Erythroblast (primary cell): Measurements from ENCODE around the gene TAF1C.

Experiments used
- GATA1 ChIP-seq: IDR thresholded peaks from 2 replicates; pipeline ENCODE4 v1.6.1; 2011; ENCODE audit warnings: low read depth, mild to moderate bottlenecking, control low read depth, low read length, moderate library complexity
- POLR2A ChIP-seq: IDR thresholded peaks from 2 replicates; pipeline ENCODE4 v1.6.1; 2011; ENCODE audit warnings: mild to moderate bottlenecking, low read length

- TF ChIP-seq POLR2A (no peak), GATA1 (no peak)
Observed at GRCh38 chr16:84207879-84208278, 21.0 kb upstream of the TAF1C start.
